ENCODE data around the gene TAS1R2. TPM values are rescaled to one million over a fixed set of nuclear protein-coding genes. Genes with fewer than 3 reads are reported as not detected.

Gene TAS1R2
- total RNA-seq, 2 donors from 2014 or later, result not detected

DNA sequence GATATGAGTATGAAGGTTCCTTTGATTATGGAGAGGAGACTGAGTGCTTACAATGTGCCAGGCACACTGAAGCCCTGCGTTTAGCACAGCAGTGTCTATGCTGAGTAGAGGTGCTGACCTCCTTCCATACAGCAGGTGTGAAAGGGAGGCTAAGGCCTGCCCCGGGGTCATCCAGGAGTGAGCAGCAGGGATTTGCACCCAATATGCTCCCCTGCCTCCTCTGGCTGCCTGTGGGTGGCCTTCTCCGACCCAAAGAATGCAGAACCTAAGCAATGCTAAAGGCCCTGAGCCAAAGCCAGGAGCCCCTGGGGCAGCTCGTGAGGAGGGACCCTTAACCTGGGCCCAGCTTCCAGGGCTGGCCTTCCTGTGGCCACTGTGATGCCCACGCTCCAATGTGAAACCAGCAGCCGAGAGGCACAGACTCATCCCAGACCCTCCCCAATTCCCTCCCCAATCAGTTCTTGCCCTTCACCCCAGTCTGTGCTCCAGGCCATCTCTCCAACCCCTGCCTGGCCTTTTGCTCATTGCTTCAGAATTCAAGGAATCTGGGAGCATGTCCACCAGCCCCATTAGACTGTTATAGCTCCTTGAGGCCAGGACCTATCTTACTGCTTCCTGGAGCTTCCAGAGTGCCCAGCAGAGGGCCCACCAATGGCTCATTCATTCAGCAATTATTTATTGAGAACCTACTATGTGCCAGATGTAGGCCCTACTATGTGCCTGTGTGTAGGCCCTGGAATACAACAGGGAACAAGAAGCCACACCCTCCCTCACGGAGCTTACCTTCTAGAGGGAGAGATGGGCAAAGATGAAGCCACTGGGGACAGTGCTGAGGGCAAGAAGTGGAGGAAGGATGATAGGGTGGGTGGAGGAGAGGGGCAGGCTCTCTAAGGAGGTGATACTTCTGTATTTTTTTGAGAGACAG, 53.3 kb downstream of the TAS1R2 start:
- no peaks in the 10 kb centered on the region for H3K9me3 ChIP-seq (ENCODE audit: control insufficient read depth, low read length, poor library complexity, severe bottlenecking)
- DNase-seq (no peak), ATAC-seq (no peak)
- no peak overlapping the region for H3K4me3 Mint-ChIP-seq
- no peaks in the 10 kb centered on the region for H3K4me1 Mint-ChIP-seq
- H3K27ac Mint-ChIP-seq, result no peak overlapping the region
- no peaks in the 10 kb centered on the region for H3K36me3 Mint-ChIP-seq (ENCODE audit: low read depth)
- H3K27me3 Mint-ChIP-seq, result peaks cover 38% of the 10 kb centered on the region

DNA sequence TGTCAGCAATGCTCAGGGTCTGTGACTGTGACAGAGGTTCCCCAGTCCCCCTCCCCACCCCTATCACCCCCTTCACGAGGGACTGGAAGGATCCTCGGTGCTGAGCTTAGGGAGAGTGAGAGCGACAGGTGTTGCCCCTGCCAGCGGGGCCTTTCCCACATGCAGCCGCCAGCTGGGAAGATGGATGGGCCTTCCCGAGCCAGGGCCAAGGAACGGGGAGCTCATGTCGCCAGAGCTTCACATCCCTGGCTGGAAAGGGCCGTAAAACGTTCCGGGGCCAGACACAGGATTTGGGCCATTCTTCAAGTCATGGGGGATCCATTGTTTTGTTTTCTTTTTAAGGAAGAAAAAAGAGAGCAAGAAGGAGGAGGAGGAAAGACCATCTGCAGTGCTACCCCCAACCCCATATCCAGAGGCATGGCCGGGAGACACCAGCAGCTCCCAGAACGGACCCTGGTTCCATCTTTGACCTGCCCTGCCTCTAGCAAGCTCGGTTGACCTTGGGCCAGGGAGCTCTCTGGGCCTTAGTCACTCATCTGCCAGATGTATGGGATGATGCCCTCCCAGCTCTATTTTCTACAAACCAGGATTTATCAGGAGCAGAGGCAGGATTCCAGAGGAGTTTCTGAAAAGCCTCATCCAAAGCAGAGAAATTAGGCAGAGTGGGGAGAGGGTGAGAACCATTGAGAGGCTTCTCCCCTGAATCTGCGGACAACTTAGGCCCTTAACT, 54.1 kb downstream of the TAS1R2 start:
- H3K27ac Mint-ChIP-seq, result no peak overlapping the region
- H3K4me1 Mint-ChIP-seq, result no peaks in the 10 kb centered on the region
- no peak overlapping the region for H3K4me3 Mint-ChIP-seq
- H3K9me3 ChIP-seq (ENCODE audit: control insufficient read depth, low read length, poor library complexity, severe bottlenecking), result no peaks in the 10 kb centered on the region
- H3K27me3 Mint-ChIP-seq, result peaks cover 29% of the 10 kb centered on the region
- DNase-seq (no peak), ATAC-seq (no peak)
- no peaks in the 10 kb centered on the region for H3K36me3 Mint-ChIP-seq (ENCODE audit: low read depth)

GRCh38 chr1:18803851-18804250, 55.6 kb downstream of the TAS1R2 start:
- H3K4me3 Mint-ChIP-seq, result no peak overlapping the region
- H3K36me3 Mint-ChIP-seq (ENCODE audit: low read depth), result no peaks in the 10 kb centered on the region
- H3K27me3 Mint-ChIP-seq, result peaks cover 19% of the 10 kb centered on the region
- no peak overlapping the region for H3K27ac Mint-ChIP-seq
- H3K9me3 ChIP-seq (ENCODE audit: control insufficient read depth, low read length, poor library complexity, severe bottlenecking), result no peaks in the 10 kb centered on the region
- DNase-seq (no peak), ATAC-seq (no peak)
- H3K4me1 Mint-ChIP-seq, result no peaks in the 10 kb centered on the region

GRCh38 chr1:18803151-18803791, 56.2 kb downstream of the TAS1R2 start:
- Mint-ChIP-seq H3K36me3 (ENCODE audit: low read depth) (no peaks in the 10 kb centered on the region), H3K27ac (no peak overlapping the region), H3K27me3 (peaks cover 13% of the 10 kb centered on the region), H3K4me3 (no peak overlapping the region), H3K4me1 (no peaks in the 10 kb centered on the region)
- ATAC-seq (no peak), DNase-seq (no peak)
- H3K9me3 ChIP-seq (ENCODE audit: control insufficient read depth, low read length, poor library complexity, severe bottlenecking), result no peaks in the 10 kb centered on the region

- ATAC-seq (no peak), DNase-seq (no peak)
- no peaks in the 10 kb centered on the region for H3K4me1 Mint-ChIP-seq
- no peak overlapping the region for H3K27ac Mint-ChIP-seq
- peaks cover 5% of the 10 kb centered on the region for H3K27me3 Mint-ChIP-seq
- H3K9me3 ChIP-seq (ENCODE audit: control insufficient read depth, low read length, poor library complexity, severe bottlenecking), result no peaks in the 10 kb centered on the region
- H3K36me3 Mint-ChIP-seq (ENCODE audit: low read depth), result no peaks in the 10 kb centered on the region
- H3K4me3 Mint-ChIP-seq, result no peak overlapping the region
Observed at GRCh38 chr1:18802231-18802630, 57.2 kb downstream of the TAS1R2 start.

DNA sequence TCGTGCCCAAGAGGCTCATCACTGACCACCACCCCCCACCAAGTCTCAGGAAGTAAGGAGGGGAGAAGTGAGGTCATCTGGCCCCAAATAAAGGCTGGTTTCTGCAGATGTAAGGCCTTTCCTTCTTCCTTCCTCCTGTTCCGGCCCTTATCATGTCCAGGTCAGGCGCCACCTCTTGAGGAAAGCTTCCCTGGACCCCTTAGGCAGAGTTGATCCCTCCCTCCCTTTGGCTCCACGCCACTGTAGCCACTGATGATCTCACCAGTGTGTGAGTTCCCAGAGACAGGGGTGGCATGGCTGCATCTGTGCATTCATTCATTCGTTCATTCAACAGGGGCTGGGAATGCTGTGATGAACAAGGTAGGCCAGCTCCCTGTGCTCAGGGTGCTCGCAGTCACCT, 59.2 kb downstream of the TAS1R2 start:
- peaks cover 23% of the 10 kb centered on the region for H3K27me3 Mint-ChIP-seq
- H3K9me3 ChIP-seq (ENCODE audit: control insufficient read depth, low read length, poor library complexity, severe bottlenecking), result no peaks in the 10 kb centered on the region
- H3K4me1 Mint-ChIP-seq, result no peaks in the 10 kb centered on the region
- H3K36me3 Mint-ChIP-seq (ENCODE audit: low read depth), result peaks cover 2% of the 10 kb centered on the region
- no peak for ATAC-seq
- no peak for DNase-seq
- H3K4me3 Mint-ChIP-seq, result no peak overlapping the region
- no peak overlapping the region for H3K27ac Mint-ChIP-seq

GRCh38 chr1:18799454-18799853, 60.0 kb downstream of the TAS1R2 start:
- Mint-ChIP-seq H3K36me3 (ENCODE audit: low read depth) (peaks cover 2% of the 10 kb centered on the region), H3K27me3 (peaks cover 22% of the 10 kb centered on the region), H3K27ac (no peak overlapping the region), H3K4me3 (no peak overlapping the region), H3K4me1 (no peaks in the 10 kb centered on the region)
- DNase-seq (no peak), ATAC-seq (no peak)
- H3K9me3 ChIP-seq (ENCODE audit: control insufficient read depth, low read length, poor library complexity, severe bottlenecking), result no peaks in the 10 kb centered on the region

DNA sequence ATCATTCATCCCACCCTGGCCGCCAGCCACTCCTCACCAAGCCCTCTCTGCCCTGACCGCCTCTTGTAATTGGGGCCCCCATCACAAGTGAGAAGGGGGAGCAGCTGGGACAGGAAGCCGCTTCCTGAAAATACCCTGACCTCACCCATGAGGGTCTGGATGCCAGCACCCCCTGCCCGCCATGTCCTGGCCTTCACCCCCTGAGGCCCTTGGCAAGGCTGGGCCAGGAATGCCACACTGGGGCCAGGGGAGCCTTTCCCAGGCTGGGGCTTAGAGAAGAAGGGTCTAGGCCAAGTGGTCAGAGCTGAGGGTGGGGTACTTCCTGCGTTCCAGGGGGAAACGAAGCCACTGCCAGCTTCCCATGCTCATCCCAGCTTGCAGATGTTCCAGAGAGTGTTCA, 60.5 kb downstream of the TAS1R2 start:
- ATAC-seq (no peak), DNase-seq (no peak)
- H3K36me3 Mint-ChIP-seq (ENCODE audit: low read depth), result peaks cover 2% of the 10 kb centered on the region
- no peaks in the 10 kb centered on the region for H3K4me1 Mint-ChIP-seq
- H3K9me3 ChIP-seq (ENCODE audit: control insufficient read depth, low read length, poor library complexity, severe bottlenecking), result no peaks in the 10 kb centered on the region
- no peak overlapping the region for H3K27ac Mint-ChIP-seq
- H3K27me3 Mint-ChIP-seq, result peaks cover 27% of the 10 kb centered on the region
- no peak overlapping the region for H3K4me3 Mint-ChIP-seq

DNA sequence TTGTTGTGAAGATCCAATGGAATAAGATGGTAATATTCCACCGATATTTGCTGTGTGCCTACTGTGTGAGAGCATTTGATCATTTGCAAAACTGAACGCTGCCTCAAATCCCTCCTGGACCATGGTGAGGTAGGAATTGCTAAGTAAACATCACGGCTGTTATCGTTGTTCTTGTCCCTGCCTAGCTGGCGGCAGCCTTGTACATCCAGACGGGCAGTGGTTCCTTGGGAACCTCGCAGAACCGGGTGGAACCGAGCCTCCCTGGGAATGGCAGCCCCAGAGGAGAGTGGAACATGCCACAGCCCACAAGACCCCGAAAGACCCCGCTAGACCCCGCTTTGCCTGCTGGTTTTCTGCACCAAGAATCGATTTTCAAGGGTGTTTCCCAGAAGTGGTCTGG, 60.9 kb downstream of the TAS1R2 start:
- no peaks in the 10 kb centered on the region for H3K4me1 Mint-ChIP-seq
- ATAC-seq (no peak), DNase-seq (no peak)
- no peaks in the 10 kb centered on the region for H3K9me3 ChIP-seq (ENCODE audit: control insufficient read depth, low read length, poor library complexity, severe bottlenecking)
- H3K27me3 Mint-ChIP-seq, result peaks cover 31% of the 10 kb centered on the region
- peaks cover 2% of the 10 kb centered on the region for H3K36me3 Mint-ChIP-seq (ENCODE audit: low read depth)
- H3K27ac Mint-ChIP-seq, result no peak overlapping the region
- no peak overlapping the region for H3K4me3 Mint-ChIP-seq

- H3K27ac Mint-ChIP-seq, result no peak overlapping the region
- no peak for ATAC-seq
- peaks cover 44% of the 10 kb centered on the region for H3K27me3 Mint-ChIP-seq
Observed at GRCh38 chr1:18796950-18797349, 62.5 kb downstream of the TAS1R2 start.

GRCh38 chr1:18795002-18795689, 64.3 kb downstream of the TAS1R2 start:
- H3K27me3 Mint-ChIP-seq, result peaks cover 58% of the 10 kb centered on the region
- H3K36me3 Mint-ChIP-seq (ENCODE audit: low read depth), result peaks cover 2% of the 10 kb centered on the region
- H3K9me3 ChIP-seq (ENCODE audit: control insufficient read depth, low read length, poor library complexity, severe bottlenecking), result no peaks in the 10 kb centered on the region
- H3K4me3 Mint-ChIP-seq, result no peak overlapping the region
- H3K4me1 Mint-ChIP-seq, result no peaks in the 10 kb centered on the region
- DNase-seq, result no peak
- ATAC-seq, result no peak
- no peak overlapping the region for H3K27ac Mint-ChIP-seq

More at GRCh38 chr1:18796950-18797349, 62.5 kb downstream of the TAS1R2 start:
- DNase-seq, result no peak
- no peaks in the 10 kb centered on the region for H3K9me3 ChIP-seq (ENCODE audit: control insufficient read depth, low read length, poor library complexity, severe bottlenecking)
- H3K4me1 Mint-ChIP-seq, result no peaks in the 10 kb centered on the region
- no peak overlapping the region for H3K4me3 Mint-ChIP-seq
- peaks cover 2% of the 10 kb centered on the region for H3K36me3 Mint-ChIP-seq (ENCODE audit: low read depth)

- Mint-ChIP-seq H3K4me1 (no peaks in the 10 kb centered on the region), H3K27ac (no peak overlapping the region), H3K4me3 (no peak overlapping the region), H3K27me3 (peaks cover 64% of the 10 kb centered on the region), H3K36me3 (ENCODE audit: low read depth) (peaks cover 2% of the 10 kb centered on the region)
- ATAC-seq, result no peak
- no peaks in the 10 kb centered on the region for H3K9me3 ChIP-seq (ENCODE audit: control insufficient read depth, low read length, poor library complexity, severe bottlenecking)
- no peak for DNase-seq
Observed at GRCh38 chr1:18794561-18794960, 64.9 kb downstream of the TAS1R2 start.

- no peak for ATAC-seq
- peaks cover 2% of the 10 kb centered on the region for H3K36me3 Mint-ChIP-seq (ENCODE audit: low read depth)
- H3K4me3 Mint-ChIP-seq, result no peak overlapping the region
- no peaks in the 10 kb centered on the region for H3K4me1 Mint-ChIP-seq
- H3K9me3 ChIP-seq (ENCODE audit: control insufficient read depth, low read length, poor library complexity, severe bottlenecking), result no peaks in the 10 kb centered on the region
- no peak for DNase-seq
- H3K27me3 Mint-ChIP-seq, result peaks cover 68% of the 10 kb centered on the region
- H3K27ac Mint-ChIP-seq, result no peak overlapping the region
Observed at GRCh38 chr1:18794051-18794450, 65.4 kb downstream of the TAS1R2 start.
